ENCODE results near the gene FARP1.

The FARP1 gene

DNA sequence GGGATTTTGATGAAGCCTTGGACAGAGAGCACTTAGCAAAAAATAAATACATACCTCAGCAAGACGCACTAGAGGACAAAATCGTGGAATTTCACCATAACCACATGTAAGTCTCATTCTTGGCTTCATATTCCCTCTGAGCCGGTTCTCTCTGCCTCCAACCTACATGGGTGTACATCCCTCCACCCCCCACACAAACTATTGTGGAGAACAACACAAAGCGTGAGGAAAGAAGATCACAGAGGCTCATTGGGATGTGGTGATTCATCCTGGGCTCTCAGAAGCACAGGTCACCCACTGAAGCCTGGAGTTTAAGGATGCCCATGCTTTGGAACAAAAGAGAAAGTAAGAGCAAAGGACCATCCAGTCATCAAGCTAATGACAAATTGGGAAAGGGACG, 241.8 kb downstream of the FARP1 start:
- TF ChIP-seq, protein P1, sequence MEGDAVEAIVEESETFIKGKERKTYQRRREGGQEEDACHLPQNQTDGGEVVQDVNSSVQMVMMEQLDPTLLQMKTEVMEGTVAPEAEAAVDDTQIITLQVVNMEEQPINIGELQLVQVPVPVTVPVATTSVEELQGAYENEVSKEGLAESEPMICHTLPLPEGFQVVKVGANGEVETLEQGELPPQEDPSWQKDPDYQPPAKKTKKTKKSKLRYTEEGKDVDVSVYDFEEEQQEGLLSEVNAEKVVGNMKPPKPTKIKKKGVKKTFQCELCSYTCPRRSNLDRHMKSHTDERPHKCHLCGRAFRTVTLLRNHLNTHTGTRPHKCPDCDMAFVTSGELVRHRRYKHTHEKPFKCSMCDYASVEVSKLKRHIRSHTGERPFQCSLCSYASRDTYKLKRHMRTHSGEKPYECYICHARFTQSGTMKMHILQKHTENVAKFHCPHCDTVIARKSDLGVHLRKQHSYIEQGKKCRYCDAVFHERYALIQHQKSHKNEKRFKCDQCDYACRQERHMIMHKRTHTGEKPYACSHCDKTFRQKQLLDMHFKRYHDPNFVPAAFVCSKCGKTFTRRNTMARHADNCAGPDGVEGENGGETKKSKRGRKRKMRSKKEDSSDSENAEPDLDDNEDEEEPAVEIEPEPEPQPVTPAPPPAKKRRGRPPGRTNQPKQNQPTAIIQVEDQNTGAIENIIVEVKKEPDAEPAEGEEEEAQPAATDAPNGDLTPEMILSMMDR (IDR thresholded peaks at IDR 0.05; ENCODE audit: low read length, missing control alignments), result no peak
- DNase-seq (ENCODE audit: low read depth), result peak; percentile 28

DNA sequence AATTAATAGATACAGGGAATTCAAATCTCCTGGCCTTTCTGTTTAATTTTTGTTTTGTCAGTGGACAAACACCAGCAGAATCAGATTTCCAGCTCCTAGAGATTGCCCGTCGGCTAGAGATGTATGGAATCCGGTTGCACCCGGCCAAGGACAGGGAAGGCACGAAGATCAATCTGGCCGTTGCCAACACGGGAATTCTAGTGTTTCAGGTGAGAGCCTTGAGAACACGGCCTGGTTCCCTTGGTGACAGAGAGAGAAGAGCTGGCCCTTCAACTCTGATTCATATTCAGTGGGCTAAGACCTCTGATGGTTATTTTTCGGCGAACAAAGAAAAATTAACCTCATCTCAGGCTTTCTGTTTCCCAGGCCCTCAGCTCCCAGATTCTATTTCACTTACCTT, 242.7 kb downstream of the FARP1 start:
- no peak overlapping the region for H3K4me3 ChIP-seq (replicated peaks; ENCODE audit: low read depth, low read length)
- DNase-seq (ENCODE audit: low read depth), result no peak
- TF ChIP-seq, protein P1 (IDR thresholded peaks at IDR 0.05; ENCODE audit: low read length, missing control alignments), result no peak

More for the DNA sequence above, 241.8 kb downstream of the FARP1 start:
- H3K4me3 ChIP-seq (replicated peaks; ENCODE audit: low read depth, low read length), result no peak overlapping the region

DNA sequence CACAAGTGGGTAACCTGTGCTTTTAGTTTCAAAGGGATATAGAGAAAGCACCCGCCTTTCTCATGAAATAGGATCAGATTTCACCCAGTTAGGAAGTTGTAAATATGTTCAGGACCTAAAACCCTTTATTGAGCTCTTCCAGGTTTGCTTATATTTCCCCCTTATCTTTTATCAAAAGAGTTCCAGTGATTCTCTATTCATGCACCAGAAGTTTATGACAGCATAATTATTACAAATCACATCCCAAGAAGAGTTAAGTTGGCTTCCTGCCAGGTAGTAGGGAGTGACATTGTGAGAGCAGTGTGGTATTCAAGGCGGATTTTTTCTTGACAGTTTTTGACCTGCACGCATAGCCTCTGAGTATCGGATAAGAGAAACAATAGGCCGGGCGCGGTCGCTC, 243.7 kb downstream of the FARP1 start:
- TF ChIP-seq, protein P1 (IDR thresholded peaks at IDR 0.05; ENCODE audit: low read length, missing control alignments), result no peak
- H3K4me3 ChIP-seq (replicated peaks; ENCODE audit: low read depth, low read length), result no peak overlapping the region

DNA sequence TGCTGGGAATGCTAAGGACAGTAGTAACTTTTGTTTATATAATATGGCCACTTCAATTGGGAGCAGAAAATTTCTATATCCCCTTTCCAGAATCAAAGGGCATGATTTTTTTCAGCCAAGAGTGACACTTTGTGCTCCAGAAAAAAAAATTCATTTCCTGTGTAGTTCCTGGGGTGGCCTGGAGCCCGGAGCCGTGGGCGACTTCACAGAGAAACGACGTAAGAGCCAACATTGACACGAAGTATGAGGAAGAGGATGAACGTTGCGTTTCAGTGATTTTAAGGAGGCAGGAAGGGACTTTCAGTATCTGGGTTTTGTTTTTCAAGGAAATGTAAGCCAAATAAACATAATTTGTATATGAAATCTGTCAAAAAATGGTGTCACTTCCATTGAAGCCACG, 246.4 kb downstream of the FARP1 start:
- TF ChIP-seq, protein P1 (IDR thresholded peaks at IDR 0.05; ENCODE audit: low read length, missing control alignments), result no peak
- no peak overlapping the region for H3K4me3 ChIP-seq (replicated peaks; ENCODE audit: low read depth, low read length)
- DNase-seq (ENCODE audit: low read depth), result peak; percentile 29

More for the DNA sequence above, 243.7 kb downstream of the FARP1 start:
- DNase-seq (ENCODE audit: low read depth), result no peak

DNA sequence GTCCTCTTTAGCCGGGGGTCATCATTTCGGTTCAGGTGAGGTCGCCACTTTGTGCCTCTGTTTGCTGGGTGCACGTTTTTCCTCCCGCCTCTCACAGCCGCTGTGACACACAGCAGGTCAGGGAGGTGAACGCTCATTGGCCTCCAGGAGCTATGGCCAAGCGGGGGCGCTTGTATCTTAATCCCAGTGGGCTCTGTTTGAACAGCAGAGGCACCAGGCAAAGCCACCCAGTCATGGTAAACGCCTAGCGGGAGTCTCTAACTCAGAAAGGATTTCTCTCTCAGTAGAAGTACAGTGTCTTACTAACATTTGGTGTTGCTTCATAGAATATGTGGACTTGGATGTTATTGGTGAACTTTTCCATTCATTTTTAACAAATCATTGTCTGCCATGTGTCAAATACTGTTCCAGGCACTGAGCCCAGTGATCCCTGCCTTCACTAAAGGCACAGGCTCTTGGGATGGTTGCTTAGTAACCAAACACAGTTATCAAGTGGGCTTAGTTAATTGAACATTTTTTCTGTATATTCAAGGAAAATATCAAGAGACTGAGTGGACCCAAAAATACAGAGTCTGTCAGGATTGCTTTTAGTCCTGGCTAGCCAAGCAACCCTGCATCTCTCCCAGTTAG, 247.3 kb downstream of the FARP1 start:
- H3K4me3 ChIP-seq (replicated peaks; ENCODE audit: low read depth, low read length), result no peak overlapping the region
- TF ChIP-seq, protein P1 (IDR thresholded peaks at IDR 0.05; ENCODE audit: low read length, missing control alignments), result no peak
- peak; percentile 52 for DNase-seq (ENCODE audit: low read depth)

DNA sequence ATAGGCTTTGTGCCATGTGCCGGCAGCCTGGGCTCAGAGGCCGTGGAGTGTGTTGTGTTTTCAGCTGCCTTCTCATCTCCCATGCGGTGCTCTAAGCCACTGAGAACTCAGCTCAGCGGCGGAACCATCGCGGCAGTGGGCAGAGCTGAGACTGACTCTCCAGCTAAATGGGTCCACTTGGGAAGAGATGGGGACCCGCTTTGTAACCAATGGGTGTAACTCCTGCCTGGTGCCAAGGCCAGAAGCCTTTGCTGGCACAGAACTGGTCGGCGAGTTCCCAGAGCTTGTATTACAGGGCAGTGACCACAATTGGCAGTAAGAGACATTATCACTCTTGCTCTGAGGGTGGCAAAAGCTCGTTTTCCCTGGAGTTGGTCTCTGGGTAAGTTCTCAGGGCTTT, 251.0 kb downstream of the FARP1 start:
- DNase-seq (ENCODE audit: low read depth), result no peak
- TF ChIP-seq, protein P1 (IDR thresholded peaks at IDR 0.05; ENCODE audit: low read length, missing control alignments), result no peak
- H3K4me3 ChIP-seq (replicated peaks; ENCODE audit: low read depth, low read length), result no peak overlapping the region
